HG03354 (cell line): ENCODE measurements around the gene TCHP.
"Not testable (repeated sequence)": the region's sequence is repeated elsewhere in the genome, so short reads cannot be mapped to it uniquely, and the experiment has no call there.

ENCODE experiments used
- ATAC-seq: cut with Tn5 transposase; IDR thresholded peaks from one replicate; pipeline ENCODE4 v1.9.1; 2021; ENCODE audit warnings: mild to moderate bottlenecking; ENCODE audit not compliant: unreplicated experiment, poor library complexity, severe bottlenecking

TCHP gene

DNA sequence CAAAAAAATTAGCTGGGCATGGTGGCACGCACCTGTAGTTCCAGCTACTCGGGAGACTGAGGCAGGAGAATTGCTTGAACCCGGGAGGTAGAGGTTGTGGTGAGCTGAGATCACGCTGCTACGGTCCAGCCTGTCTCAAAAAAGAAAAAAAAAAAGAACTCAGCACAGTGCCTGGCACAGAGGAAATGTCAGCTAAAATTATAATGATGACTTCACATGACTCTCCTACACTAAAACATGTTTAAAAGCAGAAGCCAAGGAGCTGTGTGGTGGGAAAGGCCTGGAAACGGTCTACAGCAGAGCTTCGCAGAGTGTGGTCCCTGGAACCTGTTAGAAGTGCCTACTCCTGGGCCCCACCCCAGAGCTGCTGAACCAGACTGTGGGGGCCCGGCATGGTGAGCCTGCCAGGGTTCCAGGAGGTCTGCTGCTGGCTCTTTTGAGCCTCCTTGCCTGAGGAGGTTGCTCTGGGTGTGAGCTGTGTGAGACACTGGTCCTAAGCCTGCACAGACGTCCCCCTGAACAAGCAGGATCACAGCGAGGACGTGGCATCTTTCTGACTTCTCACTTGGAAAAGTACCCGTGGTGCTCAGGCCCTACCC lies 28.1 kb downstream of the TCHP start:
- ATAC-seq = no peak

DNA sequence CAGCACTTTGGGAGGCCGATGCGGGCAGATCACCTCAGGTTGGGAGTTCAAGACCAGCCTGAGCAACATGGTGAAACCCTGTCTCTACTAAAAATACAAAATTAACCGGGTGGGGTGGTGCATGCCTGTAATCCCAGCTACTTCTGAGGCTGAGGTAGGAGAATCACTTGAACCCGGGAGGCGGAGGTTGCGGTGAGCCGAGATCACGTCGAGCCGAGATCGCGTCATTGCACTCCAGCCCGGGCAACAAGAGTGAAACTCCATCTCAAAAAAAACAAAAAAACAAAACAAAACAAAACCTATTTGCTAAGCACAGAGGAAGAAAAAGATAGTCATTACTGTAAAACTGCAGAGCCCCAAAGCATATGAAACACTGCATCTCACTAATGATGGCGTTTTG lies 29.3 kb downstream of the TCHP start:
- not testable (repeated sequence) for ATAC-seq

DNA sequence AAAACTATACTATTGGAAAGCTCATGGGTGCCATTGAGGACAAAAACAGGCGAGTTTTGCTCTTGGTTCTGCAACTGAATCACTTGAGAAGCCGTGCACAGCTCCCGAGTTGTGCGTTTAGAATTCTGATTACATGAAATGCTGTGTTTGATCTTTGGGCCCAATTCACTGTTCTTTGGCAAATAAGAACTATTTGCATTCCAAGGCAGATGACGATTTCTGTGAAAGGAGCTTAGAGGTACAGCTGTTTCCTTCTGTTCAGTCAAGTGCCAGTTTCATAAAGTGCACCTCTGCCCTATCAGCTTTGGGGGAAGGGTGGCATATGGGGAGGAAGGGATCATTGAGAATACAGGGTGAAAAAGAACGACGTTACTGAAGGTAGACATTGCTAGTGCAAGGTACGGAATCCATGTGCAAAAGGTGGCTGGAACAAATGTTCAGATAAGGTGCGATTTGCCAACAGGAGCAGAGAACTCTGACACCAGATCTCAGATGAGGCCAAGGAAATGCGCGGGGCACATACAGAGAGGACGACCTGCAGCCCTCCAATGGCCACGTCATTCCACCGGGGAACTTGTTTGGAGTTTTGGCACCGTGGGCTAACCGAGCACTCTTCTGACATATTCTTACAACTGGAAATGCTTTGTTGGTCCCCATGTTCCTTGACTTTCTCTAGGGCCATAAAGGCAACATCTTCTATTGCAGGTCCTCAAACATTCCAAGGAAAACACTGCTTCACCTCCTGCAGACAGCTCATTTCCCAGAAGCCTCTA lies 30.1 kb downstream of the TCHP start:
- no peak for ATAC-seq

DNA sequence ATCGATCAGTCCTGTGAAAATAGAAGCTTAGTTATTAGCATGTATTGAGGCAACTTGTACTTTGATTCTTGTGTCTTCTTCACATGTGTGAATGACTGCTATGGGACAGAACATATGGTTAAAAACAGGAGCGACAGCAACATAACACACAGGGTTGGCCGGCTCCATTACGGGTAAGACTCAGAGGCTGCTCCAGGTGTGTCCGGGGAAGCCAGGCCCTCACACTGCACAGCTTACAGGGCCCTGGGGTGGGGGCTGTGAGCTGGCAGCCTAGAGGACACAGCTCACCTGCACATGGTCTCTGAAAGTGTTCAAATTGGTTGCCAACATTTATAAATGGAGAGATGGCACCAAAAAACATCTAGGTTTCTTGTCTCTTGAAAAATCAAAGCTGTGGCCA lies 31.1 kb downstream of the TCHP start:
- no peak for ATAC-seq

DNA sequence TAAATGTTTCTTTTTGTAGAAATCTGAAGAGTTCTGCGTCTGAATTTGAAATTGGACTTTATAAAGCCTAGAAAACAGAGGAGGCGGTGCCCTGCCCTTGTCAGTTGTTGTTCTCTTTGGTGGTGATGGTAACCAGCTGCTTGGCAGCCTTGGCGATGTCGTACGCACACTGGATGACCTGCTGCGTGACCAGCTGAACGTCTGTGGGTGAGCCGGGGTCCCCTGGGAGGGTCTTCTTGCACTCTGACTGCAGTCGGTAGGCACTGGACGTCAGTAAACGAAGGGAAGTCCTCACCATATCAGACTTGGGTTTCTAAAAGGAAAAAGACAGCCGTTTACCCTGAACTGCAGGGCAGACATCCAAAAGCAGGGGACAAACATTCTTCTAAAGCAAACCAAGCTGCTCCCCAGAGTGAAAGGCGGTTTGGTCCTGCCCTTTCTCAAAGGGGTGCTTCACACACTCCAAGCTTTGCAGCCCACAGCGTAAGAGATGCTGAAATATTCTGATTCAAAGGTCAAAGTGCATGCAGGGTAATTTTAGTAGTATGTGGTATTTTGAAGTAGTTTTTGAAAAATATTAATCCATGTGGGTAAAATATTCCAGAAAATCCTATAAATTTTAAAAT lies 32.9 kb downstream of the TCHP start:
- no peak for ATAC-seq

DNA sequence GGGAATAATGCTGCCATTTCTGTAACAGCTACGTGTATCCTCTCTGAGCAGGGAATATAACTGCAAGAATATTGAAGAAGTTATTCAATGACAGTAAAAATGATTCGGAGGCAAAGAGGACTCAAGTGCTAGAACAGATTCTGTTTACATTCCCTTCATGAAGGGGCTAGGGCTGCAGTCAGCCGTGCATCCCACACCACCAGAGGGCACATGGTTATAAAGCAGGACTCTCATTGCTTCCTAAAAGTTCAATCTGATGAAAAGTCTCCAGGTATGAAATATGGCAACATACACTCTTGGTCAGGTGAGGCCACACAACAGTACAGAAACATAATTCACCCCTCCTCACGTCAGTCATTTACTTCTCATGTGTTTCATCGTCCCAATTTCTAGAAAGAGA lies 34.0 kb downstream of the TCHP start:
- ATAC-seq = no peak

DNA sequence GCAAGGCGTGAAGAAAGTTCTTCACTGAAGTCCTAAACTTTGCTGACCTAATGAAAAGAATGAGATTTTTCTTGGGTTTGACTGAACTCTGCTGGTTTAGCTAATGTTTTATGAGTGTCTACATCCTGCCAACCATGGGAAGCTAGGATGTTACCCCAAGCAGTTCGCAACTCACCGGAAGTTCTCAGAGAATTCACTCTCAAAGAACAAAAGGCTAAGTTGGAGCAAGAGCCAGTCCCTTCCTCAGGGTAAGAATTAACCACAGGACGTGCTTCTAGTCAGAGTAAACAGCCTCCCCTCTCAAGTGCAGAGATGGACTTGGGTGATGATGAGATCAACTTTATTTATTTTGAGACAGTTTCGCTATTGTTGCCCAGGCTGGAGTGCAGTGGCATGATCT lies 37.3 kb downstream of the TCHP start:
- ATAC-seq = no peak

DNA sequence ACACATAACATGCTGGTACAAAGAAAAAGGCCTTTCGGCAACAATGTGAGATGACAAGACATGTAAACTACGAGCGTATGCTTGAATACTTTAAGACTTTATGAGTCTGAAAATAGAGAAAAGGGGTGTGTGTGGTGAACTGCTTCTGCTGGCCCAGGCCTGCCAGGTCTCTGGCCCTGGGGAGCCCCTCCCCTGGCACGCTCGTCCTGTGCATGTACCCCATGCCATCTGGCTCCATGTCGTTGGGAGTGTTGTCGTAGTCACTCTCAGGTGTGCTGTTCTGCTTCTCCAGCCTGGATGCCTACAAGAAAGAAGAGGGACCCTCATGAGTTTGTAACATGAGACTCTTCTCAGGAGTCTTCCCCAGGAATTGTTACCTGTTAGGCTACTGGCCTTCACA lies 38.9 kb downstream of the TCHP start:
- no peak for ATAC-seq

DNA sequence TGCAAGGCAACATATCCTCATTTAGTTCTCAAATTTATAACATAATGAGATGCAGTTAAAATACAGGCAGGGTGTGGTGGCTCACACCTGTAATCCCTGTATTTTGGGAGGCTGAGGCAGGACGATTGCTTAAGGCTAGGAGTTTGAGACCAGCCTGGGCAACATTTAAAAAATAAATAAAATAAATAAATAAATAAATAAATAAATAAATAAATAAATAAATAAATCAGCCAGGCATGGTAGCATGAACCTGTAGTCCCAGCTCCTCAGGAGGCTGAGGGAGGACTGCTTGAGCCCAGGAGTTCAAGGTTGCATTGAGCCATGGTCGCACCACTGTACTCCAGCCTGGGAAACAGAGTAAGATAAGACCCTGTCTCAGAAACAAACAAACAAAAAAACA lies 39.4 kb downstream of the TCHP start:
- ATAC-seq = no peak

DNA sequence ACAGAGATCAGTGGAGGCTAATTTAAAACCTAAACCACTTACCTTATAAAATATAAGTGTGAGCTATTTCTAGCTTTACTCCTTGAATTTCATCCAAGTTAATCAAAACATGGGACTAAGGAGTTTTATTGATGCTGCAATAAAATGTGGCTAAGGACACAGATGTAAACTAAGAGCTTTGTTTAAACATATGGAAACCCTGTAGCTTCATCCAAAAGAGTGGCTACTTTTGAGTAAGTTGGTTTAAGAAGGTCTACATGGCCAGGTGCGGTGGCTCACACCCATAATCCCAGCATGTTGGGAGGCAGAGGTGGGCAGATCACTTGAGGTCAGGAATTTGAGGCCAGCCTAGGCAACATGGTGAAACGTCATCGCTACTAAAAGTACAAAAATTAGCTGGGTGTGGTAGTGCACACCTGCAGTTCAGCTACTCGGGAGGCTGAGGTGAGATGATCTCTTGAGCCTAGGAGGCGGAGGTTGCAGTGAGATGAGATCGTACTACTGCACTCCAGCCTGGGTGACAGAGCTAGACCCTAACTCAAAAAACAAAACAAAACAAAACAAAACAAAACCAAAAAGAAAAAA lies 40.4 kb downstream of the TCHP start:
- ATAC-seq = no peak

DNA sequence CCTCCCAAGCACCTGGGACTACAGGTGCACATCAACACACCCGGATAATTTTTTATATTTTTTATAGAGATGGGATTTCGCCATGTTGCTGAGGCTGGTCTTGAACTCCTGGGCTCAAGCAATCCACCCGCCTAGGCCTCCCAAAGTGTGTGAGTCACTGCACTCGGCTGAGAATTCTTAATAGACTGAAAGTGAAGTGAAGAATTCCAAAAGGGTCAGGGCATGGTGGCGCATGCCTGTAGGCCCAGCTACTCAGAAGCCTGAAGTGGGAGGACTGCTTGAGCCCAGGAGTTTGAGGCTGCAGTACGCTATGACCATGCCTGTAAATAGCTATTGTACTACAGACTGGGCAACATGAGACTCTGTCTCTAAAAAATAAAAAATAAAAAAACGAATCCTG lies 43.7 kb downstream of the TCHP start:
- ATAC-seq = no peak

DNA sequence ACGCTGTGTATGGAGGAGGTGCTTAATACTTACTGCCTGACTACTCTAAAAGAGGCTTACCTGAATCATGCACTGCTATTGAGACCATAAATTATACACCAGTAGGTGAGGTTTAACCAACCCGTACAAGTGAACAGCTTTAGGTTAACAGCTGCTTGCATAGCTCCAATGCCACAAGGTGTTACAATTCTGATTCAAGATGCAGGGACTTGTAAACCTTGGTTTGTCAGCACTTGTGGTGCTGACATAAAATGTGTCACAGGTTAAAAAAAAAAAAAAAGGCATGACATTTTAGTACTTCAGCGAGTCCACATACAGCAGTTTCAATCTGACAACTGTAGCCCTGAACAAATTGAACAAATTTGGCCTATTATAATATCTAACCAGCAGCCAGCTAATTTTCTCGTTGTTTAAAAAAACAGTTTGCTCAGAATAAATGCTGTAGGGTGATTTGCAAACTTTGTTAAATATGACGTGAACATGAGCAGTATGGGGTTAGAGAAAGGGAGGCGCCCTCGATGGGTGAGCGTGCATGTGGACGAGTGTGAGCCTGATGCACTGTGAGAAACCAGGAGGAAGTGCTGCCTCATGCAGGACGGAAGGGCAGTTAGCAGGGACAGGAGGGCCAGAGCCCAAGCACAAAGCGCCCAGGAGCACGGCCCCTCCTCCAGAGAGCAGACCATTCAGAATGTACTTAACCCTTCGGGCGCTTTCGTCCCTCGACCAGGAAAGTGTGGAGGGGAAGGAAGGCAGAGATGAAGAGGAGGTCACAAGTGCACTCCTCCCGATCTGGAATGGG lies 44.7 kb downstream of the TCHP start:
- no peak for ATAC-seq

DNA sequence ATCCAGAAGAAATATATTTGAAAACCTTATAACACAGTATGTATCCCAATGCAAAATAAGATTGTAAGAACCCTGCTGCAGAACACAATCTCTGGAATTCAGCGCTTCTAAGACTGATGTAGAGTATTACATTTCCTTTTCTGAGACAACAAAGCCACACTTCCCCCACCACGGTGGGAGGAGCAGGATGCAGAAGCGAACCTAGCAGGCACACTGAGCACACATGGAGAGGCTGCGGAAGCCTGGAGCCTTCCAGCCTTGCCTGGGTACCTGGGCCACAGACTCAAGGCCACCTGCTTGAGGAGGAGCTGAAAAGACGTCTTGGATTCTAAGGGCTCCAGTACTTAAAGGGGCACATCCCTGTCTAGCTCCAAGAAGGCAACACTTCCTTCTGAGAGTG lies 46.4 kb downstream of the TCHP start:
- ATAC-seq = no peak

DNA sequence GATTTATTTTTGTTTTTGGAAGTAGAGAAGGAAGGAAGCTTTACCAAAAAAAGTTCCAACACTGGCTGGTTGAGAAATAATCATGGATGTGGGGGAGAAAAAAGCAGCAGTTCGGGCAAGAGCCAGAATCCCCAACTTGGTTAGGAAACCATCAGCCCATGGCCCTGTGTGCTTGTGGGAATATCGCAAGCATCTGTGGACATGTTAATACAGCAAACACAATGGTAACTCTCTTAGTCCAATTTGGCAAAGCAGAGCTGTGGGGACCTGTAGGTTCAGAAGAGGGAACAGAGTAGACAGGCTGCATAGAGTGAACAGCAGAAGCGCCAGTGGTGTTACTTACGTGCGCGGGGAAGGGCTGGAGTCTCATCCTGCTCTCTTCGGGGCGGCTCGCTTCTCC lies 46.8 kb downstream of the TCHP start:
- no peak for ATAC-seq

DNA sequence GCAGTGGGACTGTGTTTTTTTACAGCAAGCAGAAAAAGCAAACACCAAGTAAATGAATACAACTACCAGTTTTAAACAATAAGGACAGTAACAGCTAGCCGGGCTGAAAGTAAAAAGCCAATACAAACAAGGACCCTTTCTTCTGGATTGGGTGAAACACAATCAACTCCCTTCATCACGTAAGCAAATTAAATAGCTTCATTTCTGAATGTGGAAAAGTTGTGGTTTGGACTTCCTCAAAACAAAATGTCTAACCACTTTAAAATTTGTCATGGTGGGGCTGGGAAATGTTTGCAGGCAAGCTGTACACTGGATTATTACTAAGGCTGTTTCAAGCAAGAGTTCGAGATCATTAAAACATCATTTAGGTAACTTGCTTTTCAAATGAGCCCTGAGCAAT lies 47.4 kb downstream of the TCHP start:
- ATAC-seq = no peak

DNA sequence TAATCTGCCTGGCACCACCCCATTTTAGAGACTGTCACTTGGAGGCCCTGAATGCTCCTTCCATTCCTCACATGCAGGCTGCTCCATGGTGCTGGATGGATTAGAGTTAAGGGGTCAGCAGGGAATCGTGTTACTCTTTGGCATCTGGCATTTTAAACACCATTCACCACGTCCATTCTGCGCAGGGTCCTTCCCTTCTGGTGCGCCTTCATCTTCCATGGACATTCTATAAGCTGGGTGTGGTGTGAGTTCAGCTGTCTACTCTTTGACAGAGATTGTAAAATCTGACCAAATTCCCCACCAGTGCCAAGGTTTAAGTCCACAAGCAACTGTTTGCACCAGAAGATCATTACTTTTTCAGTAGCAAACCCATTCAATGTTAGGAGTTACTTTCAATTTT lies 48.3 kb downstream of the TCHP start:
- ATAC-seq = no peak

DNA sequence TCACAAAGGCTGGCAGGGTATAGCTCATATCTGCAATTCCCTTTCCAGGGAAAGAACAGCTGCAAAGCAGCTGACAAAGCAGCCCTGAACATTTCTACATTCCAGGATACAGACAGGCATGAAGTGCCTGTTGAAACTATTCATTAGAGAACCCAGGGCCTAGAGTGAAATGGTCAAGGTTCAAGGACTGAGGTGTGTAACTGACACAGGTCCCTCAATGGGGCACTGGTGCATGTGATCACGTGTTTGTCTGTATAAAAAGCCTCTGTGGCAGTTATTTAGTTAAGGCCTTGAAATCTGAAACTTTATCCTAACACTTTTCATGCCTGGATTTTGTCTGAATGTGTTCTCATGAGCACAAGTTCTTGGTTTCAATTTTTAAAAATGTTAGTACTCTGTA lies 49.0 kb downstream of the TCHP start:
- no peak for ATAC-seq

DNA sequence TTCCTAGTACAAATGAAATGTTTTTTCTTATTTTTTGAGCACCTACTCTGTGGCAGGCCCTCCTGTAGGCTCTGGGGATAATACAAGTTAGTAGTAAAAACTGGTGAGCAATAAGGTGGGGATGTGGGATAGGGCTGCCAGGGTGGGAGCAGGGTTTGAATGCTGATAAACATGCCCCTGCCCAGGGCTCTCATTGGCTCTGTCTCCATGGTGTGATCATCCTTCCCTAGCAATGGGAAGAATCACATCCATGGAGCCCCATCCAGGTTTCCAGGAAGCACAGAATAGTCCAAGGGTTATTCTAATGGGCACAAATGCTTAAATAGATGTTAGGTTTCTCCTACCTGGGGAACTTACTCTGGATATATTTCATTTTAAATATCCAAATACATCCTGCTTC lies 50.6 kb downstream of the TCHP start:
- no peak for ATAC-seq

DNA sequence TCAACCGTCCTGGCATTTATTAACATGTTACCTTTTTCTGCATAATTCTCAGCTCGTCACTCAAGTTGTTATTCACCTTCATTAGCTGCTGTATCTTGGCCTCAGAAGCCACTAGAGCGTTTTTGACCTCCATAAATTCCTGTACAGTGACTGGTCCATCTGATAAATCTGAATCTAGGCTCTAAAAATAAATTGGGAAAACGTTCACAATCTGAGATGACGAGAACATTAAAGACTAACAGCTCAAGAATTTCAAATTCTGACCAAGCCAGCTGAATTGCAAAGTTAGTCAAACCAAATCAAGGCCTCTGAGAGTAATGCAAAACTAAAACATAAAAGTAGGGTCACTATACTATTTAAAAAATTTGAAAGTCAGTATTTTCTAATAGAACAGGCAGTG lies 51.1 kb downstream of the TCHP start:
- no peak for ATAC-seq

DNA sequence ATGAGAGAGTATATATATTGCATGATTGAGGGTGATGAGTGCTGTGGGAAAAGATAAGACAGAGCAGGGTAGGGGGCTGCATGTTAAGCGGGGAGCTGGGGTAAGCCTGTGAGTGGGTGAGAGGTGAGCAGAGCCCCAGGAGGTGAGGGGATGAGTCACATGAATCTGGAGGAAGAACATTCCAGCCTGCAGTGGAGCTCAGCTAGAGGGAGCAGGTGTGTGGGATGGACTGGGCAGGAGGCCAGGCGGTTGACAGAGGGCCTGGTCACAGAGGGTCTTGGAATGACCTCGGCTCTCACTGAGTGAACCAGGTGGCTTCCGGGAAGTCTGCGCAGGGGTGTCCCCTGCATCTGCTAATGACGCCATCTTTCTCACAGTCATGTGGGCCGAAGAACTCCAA lies 51.7 kb downstream of the TCHP start:
- ATAC-seq = no peak
